ENCODE data around the gene CHRM3.

Gene CHRM3

GRCh38 chr1:239417221-239417620 lies 30.9 kb downstream of the CHRM3 start:
- DNase-seq, result no peak

- no peak for DNase-seq
Measured at GRCh38 chr1:239417986-239418640, 31.7 kb downstream of the CHRM3 start.

- DNase-seq, result no peak
Measured at GRCh38 chr1:239418681-239419080, 32.3 kb downstream of the CHRM3 start.

GRCh38 chr1:239421811-239422210 lies 35.4 kb downstream of the CHRM3 start:
- no peak for DNase-seq

- no peak for DNase-seq
Measured at GRCh38 chr1:239422818-239423217, 36.5 kb downstream of the CHRM3 start.

- no peak for DNase-seq
Measured at GRCh38 chr1:239426821-239427475, 40.6 kb downstream of the CHRM3 start.

- no peak for DNase-seq
Measured at GRCh38 chr1:239427712-239428111, 41.3 kb downstream of the CHRM3 start.

- no peak for DNase-seq
Measured at GRCh38 chr1:239428120-239428710, 41.8 kb downstream of the CHRM3 start.

- no peak for DNase-seq
Measured at GRCh38 chr1:239429163-239429562, 42.8 kb downstream of the CHRM3 start.

GRCh38 chr1:239432255-239432654 lies 45.9 kb downstream of the CHRM3 start:
- no peak for DNase-seq

GRCh38 chr1:239434181-239434580 lies 47.8 kb downstream of the CHRM3 start:
- DNase-seq, result no peak

Measured in NCI-H2171 (cell line).